ENCODE results near the gene FBXW10.
"Not testable (repeated sequence)": the region's sequence is repeated elsewhere in the genome, so short reads cannot be mapped to it uniquely, and the experiment has no call there.

Gene FBXW10

GRCh38 chr17:18743699-18744421 lies at the start of gene FBXW10:
TSS of gene FBXW10 (plus strand) at chr17:18744054. CDS start at chr17:18744245, 191 bp downstream.
- not testable (repeated sequence) for H3K36me3 ChIP-seq (ENCODE audit: control insufficient read depth in 2 of 2, insufficient read depth in 2 of 2, low read length in 2 of 2); H3K27ac ChIP-seq (ENCODE audit: low read depth in 2 of 2, low read length in 2 of 2); H3K9ac ChIP-seq (ENCODE audit: low read depth in 1 of 2, low read length in 2 of 2); H3K27me3 ChIP-seq (ENCODE audit: control insufficient read depth in 2 of 2, insufficient read depth in 2 of 2, low read length in 2 of 2); H3K9me3 ChIP-seq (ENCODE audit: control insufficient read depth in 2 of 2, low read length in 2 of 2); H3K4me1 ChIP-seq (ENCODE audit: control insufficient read depth in 2 of 2, insufficient read depth in 2 of 2, low read length in 2 of 2); H3K4me3 ChIP-seq (ENCODE audit: low read length in 2 of 2)

- not testable (repeated sequence) for H3K36me3 ChIP-seq (ENCODE audit: control insufficient read depth in 2 of 2, insufficient read depth in 2 of 2, low read length in 2 of 2); H3K9ac ChIP-seq (ENCODE audit: low read depth in 1 of 2, low read length in 2 of 2); H3K27ac ChIP-seq (ENCODE audit: low read depth in 2 of 2, low read length in 2 of 2); H3K4me1 ChIP-seq (ENCODE audit: control insufficient read depth in 2 of 2, insufficient read depth in 2 of 2, low read length in 2 of 2); H3K4me3 ChIP-seq (ENCODE audit: low read length in 2 of 2); H3K27me3 ChIP-seq (ENCODE audit: control insufficient read depth in 2 of 2, insufficient read depth in 2 of 2, low read length in 2 of 2); H3K9me3 ChIP-seq (ENCODE audit: control insufficient read depth in 2 of 2, low read length in 2 of 2)
Observed at GRCh38 chr17:18695143-18695542, 48.7 kb upstream of the FBXW10 start.

GRCh38 chr17:18698473-18699103 lies 45.3 kb upstream of the FBXW10 start:
- H3K27me3 ChIP-seq (ENCODE audit: control insufficient read depth in 2 of 2, insufficient read depth in 2 of 2, low read length in 2 of 2); H3K4me1 ChIP-seq (ENCODE audit: control insufficient read depth in 2 of 2, insufficient read depth in 2 of 2, low read length in 2 of 2): not testable (repeated sequence)
- H3K27ac ChIP-seq (ENCODE audit: low read depth in 2 of 2, low read length in 2 of 2), result peak overlapping the region; percentile 22 to 23

GRCh38 chr17:18705955-18706354 lies 37.9 kb upstream of the FBXW10 start:
- H3K4me3 ChIP-seq (ENCODE audit: low read length in 2 of 2); H3K9ac ChIP-seq (ENCODE audit: low read depth in 1 of 2, low read length in 2 of 2); H3K4me1 ChIP-seq (ENCODE audit: control insufficient read depth in 2 of 2, insufficient read depth in 2 of 2, low read length in 2 of 2); H3K27me3 ChIP-seq (ENCODE audit: control insufficient read depth in 2 of 2, insufficient read depth in 2 of 2, low read length in 2 of 2); H3K27ac ChIP-seq (ENCODE audit: low read depth in 2 of 2, low read length in 2 of 2); H3K9me3 ChIP-seq (ENCODE audit: control insufficient read depth in 2 of 2, low read length in 2 of 2); H3K36me3 ChIP-seq (ENCODE audit: control insufficient read depth in 2 of 2, insufficient read depth in 2 of 2, low read length in 2 of 2): not testable (repeated sequence)

More at GRCh38 chr17:18698473-18699103, 45.3 kb upstream of the FBXW10 start:
- Histone ChIP-seq H3K4me3 (ENCODE audit: low read length in 2 of 2) (peak overlapping the region; percentile 68 to 74), H3K9ac (ENCODE audit: low read depth in 1 of 2, low read length in 2 of 2) (peak overlapping the region; percentile 56 to 75)
- H3K9me3 ChIP-seq (ENCODE audit: control insufficient read depth in 2 of 2, low read length in 2 of 2); H3K36me3 ChIP-seq (ENCODE audit: control insufficient read depth in 2 of 2, insufficient read depth in 2 of 2, low read length in 2 of 2): not testable (repeated sequence)

GRCh38 chr17:18708215-18708614 lies 35.6 kb upstream of the FBXW10 start:
- not testable (repeated sequence) for H3K9ac ChIP-seq (ENCODE audit: low read depth in 1 of 2, low read length in 2 of 2); H3K27ac ChIP-seq (ENCODE audit: low read depth in 2 of 2, low read length in 2 of 2); H3K4me3 ChIP-seq (ENCODE audit: low read length in 2 of 2); H3K36me3 ChIP-seq (ENCODE audit: control insufficient read depth in 2 of 2, insufficient read depth in 2 of 2, low read length in 2 of 2); H3K4me1 ChIP-seq (ENCODE audit: control insufficient read depth in 2 of 2, insufficient read depth in 2 of 2, low read length in 2 of 2); H3K9me3 ChIP-seq (ENCODE audit: control insufficient read depth in 2 of 2, low read length in 2 of 2); H3K27me3 ChIP-seq (ENCODE audit: control insufficient read depth in 2 of 2, insufficient read depth in 2 of 2, low read length in 2 of 2)

GRCh38 chr17:18712354-18712999 lies 31.4 kb upstream of the FBXW10 start:
- H3K27me3 ChIP-seq (ENCODE audit: control insufficient read depth in 2 of 2, insufficient read depth in 2 of 2, low read length in 2 of 2); H3K36me3 ChIP-seq (ENCODE audit: control insufficient read depth in 2 of 2, insufficient read depth in 2 of 2, low read length in 2 of 2); H3K4me3 ChIP-seq (ENCODE audit: low read length in 2 of 2); H3K27ac ChIP-seq (ENCODE audit: low read depth in 2 of 2, low read length in 2 of 2); H3K9ac ChIP-seq (ENCODE audit: low read depth in 1 of 2, low read length in 2 of 2); H3K9me3 ChIP-seq (ENCODE audit: control insufficient read depth in 2 of 2, low read length in 2 of 2); H3K4me1 ChIP-seq (ENCODE audit: control insufficient read depth in 2 of 2, insufficient read depth in 2 of 2, low read length in 2 of 2): not testable (repeated sequence)

- H3K9me3 ChIP-seq (ENCODE audit: control insufficient read depth in 2 of 2, low read length in 2 of 2); H3K4me1 ChIP-seq (ENCODE audit: control insufficient read depth in 2 of 2, insufficient read depth in 2 of 2, low read length in 2 of 2); H3K27me3 ChIP-seq (ENCODE audit: control insufficient read depth in 2 of 2, insufficient read depth in 2 of 2, low read length in 2 of 2); H3K27ac ChIP-seq (ENCODE audit: low read depth in 2 of 2, low read length in 2 of 2); H3K36me3 ChIP-seq (ENCODE audit: control insufficient read depth in 2 of 2, insufficient read depth in 2 of 2, low read length in 2 of 2); H3K4me3 ChIP-seq (ENCODE audit: low read length in 2 of 2); H3K9ac ChIP-seq (ENCODE audit: low read depth in 1 of 2, low read length in 2 of 2): not testable (repeated sequence)
Observed at GRCh38 chr17:18718643-18719427, 25.0 kb upstream of the FBXW10 start.

GRCh38 chr17:18719428-18720110 lies 24.3 kb upstream of the FBXW10 start:
- not testable (repeated sequence) for H3K27me3 ChIP-seq (ENCODE audit: control insufficient read depth in 2 of 2, insufficient read depth in 2 of 2, low read length in 2 of 2); H3K4me1 ChIP-seq (ENCODE audit: control insufficient read depth in 2 of 2, insufficient read depth in 2 of 2, low read length in 2 of 2); H3K9ac ChIP-seq (ENCODE audit: low read depth in 1 of 2, low read length in 2 of 2); H3K27ac ChIP-seq (ENCODE audit: low read depth in 2 of 2, low read length in 2 of 2); H3K36me3 ChIP-seq (ENCODE audit: control insufficient read depth in 2 of 2, insufficient read depth in 2 of 2, low read length in 2 of 2); H3K4me3 ChIP-seq (ENCODE audit: low read length in 2 of 2); H3K9me3 ChIP-seq (ENCODE audit: control insufficient read depth in 2 of 2, low read length in 2 of 2)

GRCh38 chr17:18721775-18722547 lies 21.9 kb upstream of the FBXW10 start:
- not testable (repeated sequence) for H3K9ac ChIP-seq (ENCODE audit: low read depth in 1 of 2, low read length in 2 of 2); H3K27me3 ChIP-seq (ENCODE audit: control insufficient read depth in 2 of 2, insufficient read depth in 2 of 2, low read length in 2 of 2); H3K4me3 ChIP-seq (ENCODE audit: low read length in 2 of 2); H3K9me3 ChIP-seq (ENCODE audit: control insufficient read depth in 2 of 2, low read length in 2 of 2); H3K36me3 ChIP-seq (ENCODE audit: control insufficient read depth in 2 of 2, insufficient read depth in 2 of 2, low read length in 2 of 2); H3K4me1 ChIP-seq (ENCODE audit: control insufficient read depth in 2 of 2, insufficient read depth in 2 of 2, low read length in 2 of 2); H3K27ac ChIP-seq (ENCODE audit: low read depth in 2 of 2, low read length in 2 of 2)

Measured in mucosa of rectum (tissue), 2 donors.